PC-3 (cell line): ENCODE measurements around the gene PFKFB3.

Experiments used
- EZH2 ChIP-seq: fragments of 300-600 bp; sonication (generic); IDR thresholded peaks from one replicate; pipeline ENCODE4 v1.6.1; 2017; ENCODE audit warnings: antibody characterized with exemption, mild to moderate bottlenecking, low read length; ENCODE audit not compliant: unreplicated experiment
- EZH2phosphoT487 ChIP-seq: fragments of 300-600 bp; sonication (generic); IDR thresholded peaks from 2 replicates; pipeline ENCODE4 v1.6.1; 2018; ENCODE audit warnings: mild to moderate bottlenecking, antibody characterized with exemption, low read length, borderline replicate concordance
- TF ChIP-seq, protein P1 (sequence below): fragments of 300-600 bp; sonication (generic); conservative IDR thresholded peaks from 2 replicates; pipeline ENCODE4 v1.5.1; 2017; ENCODE audit warnings: antibody characterized with exemption, low read depth, mild to moderate bottlenecking, low read length

DNA sequence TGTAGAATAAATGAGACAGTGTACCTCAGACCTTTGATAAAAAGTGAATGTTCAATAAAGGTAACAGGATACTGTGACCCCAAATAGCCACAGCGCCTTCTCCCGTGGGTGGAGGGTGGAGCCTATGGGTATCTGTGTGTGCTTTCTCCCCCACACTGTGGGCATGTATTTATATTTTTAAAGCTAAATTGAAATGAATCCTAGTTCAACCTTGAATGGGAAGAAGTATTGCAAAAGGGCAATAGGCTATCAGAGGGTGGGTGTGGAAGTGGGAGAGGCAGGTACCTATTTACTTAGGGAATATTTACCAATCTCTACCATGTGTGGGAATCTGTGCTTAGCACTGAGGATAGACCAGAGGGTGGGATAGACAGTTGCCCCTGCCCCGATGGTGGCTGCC is 68.9 kb downstream of the PFKFB3 start:
- TF ChIP-seq, protein P1, sequence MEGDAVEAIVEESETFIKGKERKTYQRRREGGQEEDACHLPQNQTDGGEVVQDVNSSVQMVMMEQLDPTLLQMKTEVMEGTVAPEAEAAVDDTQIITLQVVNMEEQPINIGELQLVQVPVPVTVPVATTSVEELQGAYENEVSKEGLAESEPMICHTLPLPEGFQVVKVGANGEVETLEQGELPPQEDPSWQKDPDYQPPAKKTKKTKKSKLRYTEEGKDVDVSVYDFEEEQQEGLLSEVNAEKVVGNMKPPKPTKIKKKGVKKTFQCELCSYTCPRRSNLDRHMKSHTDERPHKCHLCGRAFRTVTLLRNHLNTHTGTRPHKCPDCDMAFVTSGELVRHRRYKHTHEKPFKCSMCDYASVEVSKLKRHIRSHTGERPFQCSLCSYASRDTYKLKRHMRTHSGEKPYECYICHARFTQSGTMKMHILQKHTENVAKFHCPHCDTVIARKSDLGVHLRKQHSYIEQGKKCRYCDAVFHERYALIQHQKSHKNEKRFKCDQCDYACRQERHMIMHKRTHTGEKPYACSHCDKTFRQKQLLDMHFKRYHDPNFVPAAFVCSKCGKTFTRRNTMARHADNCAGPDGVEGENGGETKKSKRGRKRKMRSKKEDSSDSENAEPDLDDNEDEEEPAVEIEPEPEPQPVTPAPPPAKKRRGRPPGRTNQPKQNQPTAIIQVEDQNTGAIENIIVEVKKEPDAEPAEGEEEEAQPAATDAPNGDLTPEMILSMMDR, result no peak
- no peak for TF ChIP-seq EZH2
- no peak for TF ChIP-seq EZH2phosphoT487
